ENCODE results near the gene ERC2. TPM values are rescaled to one million over a fixed set of nuclear protein-coding genes. Genes with fewer than 3 reads are reported as not detected.

Gene ERC2
- total and polyA plus RNA-seq, 11 donors = 0.16 to 3.8 (median 1.6) TPM

DNA sequence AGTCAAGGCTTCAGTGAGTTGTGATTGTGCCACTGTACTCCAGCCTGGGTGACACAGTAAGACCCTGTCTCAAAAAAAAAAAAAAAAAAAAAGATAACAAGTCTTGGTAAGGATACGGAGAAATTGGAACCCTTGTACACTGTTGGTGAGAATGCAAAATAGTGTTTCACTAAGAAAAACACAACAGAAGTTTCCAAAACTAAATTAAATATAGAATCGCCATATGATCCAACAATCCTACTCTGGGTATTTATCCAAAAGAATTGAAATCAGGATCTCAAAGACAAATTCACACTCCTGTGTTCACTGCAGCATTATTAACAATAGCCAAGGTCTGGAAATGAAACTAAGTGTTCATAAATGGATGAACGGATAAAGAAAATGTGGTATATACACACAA, 149.4 kb downstream of the ERC2 start:
- WGBS, 4 donors = 88 to 93% (median 91%) methylated on average over 3 of the region's 3 CpGs
- no peak overlapping the region for H3K4me3 ChIP-seq
- intact Hi-C loops (cut with DNase I) = no loop called here
- TF ChIP-seq POLR2A (IDR thresholded peaks at IDR 0.05) = no peak
- TF ChIP-seq, protein P1, sequence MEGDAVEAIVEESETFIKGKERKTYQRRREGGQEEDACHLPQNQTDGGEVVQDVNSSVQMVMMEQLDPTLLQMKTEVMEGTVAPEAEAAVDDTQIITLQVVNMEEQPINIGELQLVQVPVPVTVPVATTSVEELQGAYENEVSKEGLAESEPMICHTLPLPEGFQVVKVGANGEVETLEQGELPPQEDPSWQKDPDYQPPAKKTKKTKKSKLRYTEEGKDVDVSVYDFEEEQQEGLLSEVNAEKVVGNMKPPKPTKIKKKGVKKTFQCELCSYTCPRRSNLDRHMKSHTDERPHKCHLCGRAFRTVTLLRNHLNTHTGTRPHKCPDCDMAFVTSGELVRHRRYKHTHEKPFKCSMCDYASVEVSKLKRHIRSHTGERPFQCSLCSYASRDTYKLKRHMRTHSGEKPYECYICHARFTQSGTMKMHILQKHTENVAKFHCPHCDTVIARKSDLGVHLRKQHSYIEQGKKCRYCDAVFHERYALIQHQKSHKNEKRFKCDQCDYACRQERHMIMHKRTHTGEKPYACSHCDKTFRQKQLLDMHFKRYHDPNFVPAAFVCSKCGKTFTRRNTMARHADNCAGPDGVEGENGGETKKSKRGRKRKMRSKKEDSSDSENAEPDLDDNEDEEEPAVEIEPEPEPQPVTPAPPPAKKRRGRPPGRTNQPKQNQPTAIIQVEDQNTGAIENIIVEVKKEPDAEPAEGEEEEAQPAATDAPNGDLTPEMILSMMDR (IDR thresholded peaks at IDR 0.05) = no peak
- no peaks in the 10 kb centered on the region for H3K9me3 ChIP-seq
- ATAC-seq = no peak
- H3K36me3 ChIP-seq = no peaks in the 10 kb centered on the region
- H3K4me1 ChIP-seq = peaks cover 0 to 17% (median 4%) of the 10 kb centered on the region in 12 donors
- DNase-seq = no peak
- H3K27ac ChIP-seq = no peak overlapping the region
- no peaks in the 10 kb centered on the region for H3K27me3 ChIP-seq

- Histone ChIP-seq H3K4me3 (no peak overlapping the region), H3K9me3 (no peaks in the 10 kb centered on the region), H3K27ac (no peak overlapping the region), H3K36me3 (no peaks in the 10 kb centered on the region), H3K4me1 (peaks cover 0 to 10% (median 0%) of the 10 kb centered on the region in 12 donors), H3K27me3 (no peaks in the 10 kb centered on the region)
- intact Hi-C loops (cut with DNase I) = no loop called here
- ATAC-seq (no peak), DNase-seq (no peak)
- TF ChIP-seq POLR2A (IDR thresholded peaks at IDR 0.05) = no peak
- TF ChIP-seq, protein P1 (IDR thresholded peaks at IDR 0.05) = no peak
- 83 to 89% (median 85%) methylated on average over 3 of the region's 3 CpGs for WGBS, 4 donors
Observed at GRCh38 chr3:56316944-56317343, 151.3 kb downstream of the ERC2 start.

GRCh38 chr3:56314842-56315241, 153.4 kb downstream of the ERC2 start:
- ATAC-seq (peak; percentile 28 to 79 (median 58)), DNase-seq (peak in 2 of 5 donors; percentile 12 to 30)
- TF ChIP-seq, protein P1 (IDR thresholded peaks at IDR 0.05) = no peak
- no peak for TF ChIP-seq POLR2A (IDR thresholded peaks at IDR 0.05)
- Histone ChIP-seq H3K4me3 (no peak overlapping the region), H3K36me3 (no peaks in the 10 kb centered on the region), H3K4me1 (peaks cover 0 to 7% (median 0%) of the 10 kb centered on the region in 12 donors), H3K27me3 (no peaks in the 10 kb centered on the region), H3K9me3 (no peaks in the 10 kb centered on the region), H3K27ac (no peak overlapping the region)
- intact Hi-C loops (cut with DNase I) = no loop called here
- 45 to 52% (median 49%) methylated on average over 5 of the region's 5 CpGs for WGBS, 4 donors

DNA sequence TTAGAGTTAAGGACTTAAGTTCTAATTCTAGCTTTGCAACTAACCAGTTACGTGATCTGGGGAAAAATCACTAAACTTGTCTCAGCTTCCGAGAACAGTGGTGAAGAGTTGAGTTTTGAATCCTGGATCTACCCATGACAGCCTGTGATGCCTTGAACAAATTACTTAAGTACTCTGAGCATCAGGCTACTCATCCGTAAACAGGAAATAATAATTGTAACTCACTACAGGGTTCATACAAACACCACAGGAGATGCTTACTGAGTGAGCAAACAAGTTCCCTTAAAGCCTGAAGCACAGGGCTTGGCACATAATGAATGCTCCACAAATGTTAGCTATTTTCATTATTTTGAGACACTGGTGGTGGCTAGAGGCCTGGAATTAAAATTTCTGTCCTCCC, 158.8 kb downstream of the ERC2 start:
- peaks cover 0 to 4% (median 0%) of the 10 kb centered on the region in 12 donors for H3K4me1 ChIP-seq
- H3K9me3 ChIP-seq = no peaks in the 10 kb centered on the region
- intact Hi-C loops (cut with DNase I) = no loop called here
- no peak overlapping the region for H3K27ac ChIP-seq
- no peaks in the 10 kb centered on the region for H3K27me3 ChIP-seq
- TF ChIP-seq, protein P1 (IDR thresholded peaks at IDR 0.05) = no peak
- no peak for TF ChIP-seq POLR2A (IDR thresholded peaks at IDR 0.05)
- DNase-seq (no peak), ATAC-seq (no peak)
- H3K36me3 ChIP-seq = no peaks in the 10 kb centered on the region
- H3K4me3 ChIP-seq = no peak overlapping the region
- WGBS, 4 donors = 65 to 81% (median 69%) methylated on average over 3 of the region's 3 CpGs

Data from heart left ventricle (tissue), 16 donors.